Gastroesophageal sphincter (tissue), 3 donors: Measurements from ENCODE around the gene TEPSIN.

Experiments
- CTCF ChIP-seq, 4 experiments: fragments of 200-600 bp in 2 of 4; fragments of 450-650 bp in 2 of 4; sonication (generic) in 1 of 4; IDR thresholded peaks; one replicate each; pipeline ENCODE4 v1.5.1; 2017 to 2019; ENCODE audit warnings: antibody characterized with exemption in 4 of 4, mild to moderate bottlenecking in 2 of 4, moderate library complexity in 2 of 4
- EP300 ChIP-seq: sonication (generic); formaldehyde crosslinking; IDR thresholded peaks from one replicate; pipeline ENCODE4 v1.6.1; 2017; ENCODE audit warnings: antibody characterized with exemption, mild to moderate bottlenecking
- POLR2AphosphoS5 ChIP-seq: sonication (generic); formaldehyde crosslinking; IDR thresholded peaks from one replicate; pipeline ENCODE4 v1.6.1; 2017; ENCODE audit warnings: antibody characterized with exemption

GRCh38 chr17:81235822-81236740 is 2.8 kb downstream of the TEPSIN start:
- TF ChIP-seq CTCF (IDR thresholded peaks at IDR 0.05) (no peak), EP300 (no peak), POLR2AphosphoS5 (no peak)
